Psoas muscle (tissue), 8 donors: ENCODE results near the gene TUBA1A. TPM values are rescaled to one million over a fixed set of nuclear protein-coding genes. Genes with fewer than 3 reads are reported as not detected.
A peak's percentile ranks its signal among the peaks of the same experiment; 100 is the strongest.
"Not testable (repeated sequence)": the region's sequence is repeated elsewhere in the genome, so short reads cannot be mapped to it uniquely, and the experiment has no call there.

ENCODE experiments used
- ATAC-seq, 4 donors: fragments of 200-7000 bp; cut with Tn5 transposase; one replicate each; pipeline ENCODE4 v1.9.1; 2020; ENCODE audit warnings: moderate library complexity in 3 of 4, mild to moderate bottlenecking in 2 of 4
- DNase-seq, 2 donors: peaks; one replicate each; pipeline ENCODE4 v3.0.0-alpha.2; 2020
- H3K27ac ChIP-seq: fragments of 200-600 bp; one replicate; pipeline ENCODE4 v1.8.0; 2022
- H3K27me3 ChIP-seq, 3 donors: fragments of 200-600 bp in 1 of 3; one replicate each; pipeline versions ENCODE4 v1.6.1 to v1.8.0; 2013 to 2022; ENCODE audit warnings: low read length in 2 of 3, mild to moderate bottlenecking in 2 of 3, moderate library complexity in 1 of 3; ENCODE audit not compliant: insufficient read depth in 3 of 3
- H3K36me3 ChIP-seq, 2 donors: fragments of 200-600 bp in 1 of 2; one replicate each; pipeline versions ENCODE4 v1.6.1 to v1.8.0; 2013 to 2022; ENCODE audit warnings: low read depth in 1 of 2, mild to moderate bottlenecking in 1 of 2, moderate library complexity in 1 of 2; ENCODE audit not compliant: insufficient read depth in 1 of 2
- H3K4me1 ChIP-seq: fragments of 200-600 bp; one replicate; pipeline ENCODE4 v1.8.0; 2022
- H3K4me3 ChIP-seq: fragments of 200-600 bp; one replicate; pipeline ENCODE4 v1.8.0; 2022; ENCODE audit warnings: mild to moderate bottlenecking
- H3K9me3 ChIP-seq: fragments of 200-600 bp; one replicate; pipeline ENCODE4 v1.8.0; 2022
- WGBS, 3 donors: extraction: QIAGEN DNeasy Blood & Tissue Kit; methylation state at CpG; one replicate each; pipeline versions ENCODE4 v1.1.6 to v1.1.7; 2013; 5-methylcytosine and 5-hydroxymethylcytosine counted together
- intact Hi-C, 2 donors: fragments of 100-400 bp; cut with DNase I; formaldehyde crosslinking; loops; one replicate each; pipeline versions ENCODE4 v1.11.0 to v1.14.2; 2022
- polyA plus RNA-seq, 3 donors: library from polyadenylated mRNA; stranded (reverse); fragments of 200-250 nt; gene quantifications; one replicate each; pipeline ENCODE4 v1.2.3, GENCODE V29; 2013
- total RNA-seq, 4 donors: library from RNA; stranded (reverse); fragmentation: NEBNext Ultra II Directional in 2 of 4; extraction: Animal tissue kit (Norgen Biotek cat#: 25700) in 2 of 4; gene quantifications; one replicate each; pipeline versions ENCODE4 v1.2.1 to v1.2.4, GENCODE V29; 2021 to 2023
- TF ChIP-seq, protein P1 (sequence below): fragments of 200-600 bp; IDR thresholded peaks from one replicate; pipeline ENCODE4 v1.8.0; 2022; ENCODE audit warnings: antibody characterized with exemption
- donor health status: healthy with polysubstance abuse.
- donor health status: DM: no; HTN: no; CAD: no; lungs with moderate emphysema.
- donor health status: Bipolar disorder and iron deficiency.
- donor health status: healthy.
- donor health status: DM: yes; HTN: yes; CAD: no.
- donor health status: DM: no; HTN: no; CAD: no.
- donor health status: DM: no; HTN: no; CAD: no.
- donor health status: DM: yes; HTN: yes; CAD: no.

Gene TUBA1A
- total and polyA plus RNA-seq, 7 donors: 16.4 to 48.2 (median 29.0) TPM

DNA sequence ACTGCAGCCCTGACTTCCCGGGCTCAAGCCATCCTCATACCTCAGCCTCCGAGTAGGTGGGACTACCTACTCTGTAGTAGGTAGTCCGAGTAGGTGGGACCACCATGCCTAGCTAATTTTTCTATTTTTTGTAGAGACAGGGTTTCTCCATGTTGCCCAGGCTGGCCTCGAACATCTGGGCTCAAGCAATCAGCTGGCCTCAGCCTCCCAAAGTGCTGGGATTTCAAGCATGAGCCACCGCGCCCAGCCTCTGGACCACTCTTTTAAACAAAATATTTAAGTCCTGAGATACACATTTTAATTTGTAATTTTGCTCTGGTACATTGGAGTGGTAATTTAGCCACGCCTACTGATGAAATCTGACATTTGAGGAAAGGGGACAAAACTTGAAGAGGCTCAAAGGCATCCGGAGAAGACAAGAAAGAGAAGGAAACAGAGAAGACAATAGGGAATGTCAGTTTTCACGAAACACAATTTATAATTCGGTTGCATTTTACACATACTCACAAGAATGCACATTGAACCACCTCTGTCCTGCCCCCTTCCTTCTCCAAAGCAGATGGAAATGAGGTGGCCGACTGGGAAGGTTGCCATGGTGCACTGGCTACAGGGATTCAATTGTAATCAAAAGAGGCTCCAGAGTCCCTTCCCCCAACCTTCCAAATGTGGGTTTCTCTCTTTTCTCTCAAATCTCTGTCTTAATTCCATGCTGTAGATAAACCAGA is 9.7 kb upstream of the TUBA1A start:
- DNase-seq: peak in 1 of 2 donors; percentile 28
- ATAC-seq: no peak
- TF ChIP-seq, protein P1, sequence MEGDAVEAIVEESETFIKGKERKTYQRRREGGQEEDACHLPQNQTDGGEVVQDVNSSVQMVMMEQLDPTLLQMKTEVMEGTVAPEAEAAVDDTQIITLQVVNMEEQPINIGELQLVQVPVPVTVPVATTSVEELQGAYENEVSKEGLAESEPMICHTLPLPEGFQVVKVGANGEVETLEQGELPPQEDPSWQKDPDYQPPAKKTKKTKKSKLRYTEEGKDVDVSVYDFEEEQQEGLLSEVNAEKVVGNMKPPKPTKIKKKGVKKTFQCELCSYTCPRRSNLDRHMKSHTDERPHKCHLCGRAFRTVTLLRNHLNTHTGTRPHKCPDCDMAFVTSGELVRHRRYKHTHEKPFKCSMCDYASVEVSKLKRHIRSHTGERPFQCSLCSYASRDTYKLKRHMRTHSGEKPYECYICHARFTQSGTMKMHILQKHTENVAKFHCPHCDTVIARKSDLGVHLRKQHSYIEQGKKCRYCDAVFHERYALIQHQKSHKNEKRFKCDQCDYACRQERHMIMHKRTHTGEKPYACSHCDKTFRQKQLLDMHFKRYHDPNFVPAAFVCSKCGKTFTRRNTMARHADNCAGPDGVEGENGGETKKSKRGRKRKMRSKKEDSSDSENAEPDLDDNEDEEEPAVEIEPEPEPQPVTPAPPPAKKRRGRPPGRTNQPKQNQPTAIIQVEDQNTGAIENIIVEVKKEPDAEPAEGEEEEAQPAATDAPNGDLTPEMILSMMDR: no peak
- H3K27me3 ChIP-seq: no peaks in the 10 kb centered on the region
- H3K36me3 ChIP-seq: no peaks in the 10 kb centered on the region
- H3K4me3 ChIP-seq: no peak overlapping the region
- peaks cover 15% of the 10 kb centered on the region for H3K4me1 ChIP-seq
- peak overlapping the region; percentile 24 for H3K27ac ChIP-seq
- WGBS, 3 donors: 58 to 63% (median 62%) methylated on average over 11 of the region's 11 CpGs
- intact Hi-C loops: no loop called here
- H3K9me3 ChIP-seq: no peaks in the 10 kb centered on the region

DNA sequence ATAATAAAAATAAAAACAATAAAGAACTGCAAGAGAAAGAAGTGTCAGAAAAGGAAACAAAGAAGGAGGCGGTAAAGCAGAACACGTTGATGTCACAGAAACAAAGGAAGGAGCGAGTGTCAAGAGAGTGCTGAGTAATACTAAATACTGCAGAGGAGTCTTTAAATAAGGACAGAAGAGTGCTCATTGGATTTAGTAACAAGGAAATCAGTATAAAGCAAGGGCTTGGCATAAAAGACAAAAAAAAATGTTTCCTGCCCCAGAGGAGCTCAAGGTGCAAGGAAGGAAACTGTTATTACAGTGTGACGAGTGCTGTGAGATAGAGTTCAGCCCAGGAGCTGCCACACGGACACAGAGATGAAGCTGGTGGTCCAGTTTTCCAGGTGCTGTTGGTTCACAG is 8.4 kb upstream of the TUBA1A start:
- H3K4me3 ChIP-seq: no peak overlapping the region
- intact Hi-C loops: no loop called here
- TF ChIP-seq, protein P1: no peak
- no peak for DNase-seq
- H3K4me1 ChIP-seq: peaks cover 15% of the 10 kb centered on the region
- ATAC-seq: no peak
- no peaks in the 10 kb centered on the region for H3K27me3 ChIP-seq
- no peaks in the 10 kb centered on the region for H3K36me3 ChIP-seq
- H3K27ac ChIP-seq: no peak overlapping the region
- H3K9me3 ChIP-seq: no peaks in the 10 kb centered on the region
- 72 to 87% (median 79%) methylated on average over 5 of the region's 5 CpGs for WGBS, 3 donors

DNA sequence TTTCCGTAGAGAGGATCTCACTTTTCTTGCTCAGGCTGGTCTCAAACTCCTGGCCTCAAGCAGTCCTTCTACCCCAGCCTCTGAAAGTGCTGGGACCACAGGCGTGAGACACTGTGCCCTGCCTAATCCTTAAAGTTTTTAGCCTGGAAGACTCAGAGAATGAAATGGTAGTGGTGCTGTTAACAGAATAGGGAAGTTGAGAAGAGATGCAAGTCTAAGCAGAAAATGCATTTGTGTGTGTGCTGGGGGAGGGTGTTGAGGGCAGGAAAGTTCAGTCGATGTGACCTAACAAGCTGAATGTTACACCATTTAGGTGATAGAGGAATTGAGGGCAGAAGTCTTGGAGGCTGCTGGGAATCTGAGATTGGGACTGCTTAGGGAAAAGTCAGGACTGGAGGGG is 6.9 kb upstream of the TUBA1A start:
- no peak for ATAC-seq
- H3K4me3 ChIP-seq: no peak overlapping the region
- no peaks in the 10 kb centered on the region for H3K27me3 ChIP-seq
- H3K36me3 ChIP-seq: no peaks in the 10 kb centered on the region
- intact Hi-C loops: no loop called here
- peaks cover under 1% of the 10 kb centered on the region for H3K4me1 ChIP-seq
- no peak for DNase-seq
- no peak overlapping the region for H3K27ac ChIP-seq
- 78 to 84% (median 80%) methylated on average over 3 of the region's 3 CpGs for WGBS, 3 donors
- H3K9me3 ChIP-seq: no peaks in the 10 kb centered on the region
- TF ChIP-seq, protein P1: no peak

DNA sequence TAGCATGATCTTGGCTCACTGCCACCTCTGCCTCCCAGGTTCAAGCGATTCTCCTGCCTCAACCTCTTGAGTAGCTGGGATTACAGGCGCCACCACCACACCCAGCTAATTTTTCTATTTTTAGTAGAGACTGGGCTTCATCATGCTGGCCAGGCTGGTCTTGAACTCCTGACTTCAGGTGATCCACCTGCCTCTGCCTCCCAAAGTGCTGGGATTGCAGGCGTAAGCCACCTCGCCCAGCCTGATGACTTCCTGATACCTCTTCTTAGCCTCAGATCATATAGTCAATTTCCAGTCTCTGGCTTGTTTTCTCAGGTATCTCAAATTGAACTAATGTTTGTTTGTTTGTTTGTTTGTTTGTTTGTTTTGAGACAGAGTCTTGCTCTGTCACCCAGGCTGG is 4.9 kb upstream of the TUBA1A start:
- H3K4me3 ChIP-seq, H3K36me3 ChIP-seq, H3K9me3 ChIP-seq, H3K4me1 ChIP-seq, H3K27ac ChIP-seq, intact Hi-C loops, DNase-seq, ATAC-seq: not testable (repeated sequence)
- 93 to 96% (median 93%) methylated on average over 4 of the region's 4 CpGs for WGBS, 3 donors
- H3K27me3 ChIP-seq: peaks cover 0 to 12% (median 0%) of the 10 kb centered on the region in 3 donors

DNA sequence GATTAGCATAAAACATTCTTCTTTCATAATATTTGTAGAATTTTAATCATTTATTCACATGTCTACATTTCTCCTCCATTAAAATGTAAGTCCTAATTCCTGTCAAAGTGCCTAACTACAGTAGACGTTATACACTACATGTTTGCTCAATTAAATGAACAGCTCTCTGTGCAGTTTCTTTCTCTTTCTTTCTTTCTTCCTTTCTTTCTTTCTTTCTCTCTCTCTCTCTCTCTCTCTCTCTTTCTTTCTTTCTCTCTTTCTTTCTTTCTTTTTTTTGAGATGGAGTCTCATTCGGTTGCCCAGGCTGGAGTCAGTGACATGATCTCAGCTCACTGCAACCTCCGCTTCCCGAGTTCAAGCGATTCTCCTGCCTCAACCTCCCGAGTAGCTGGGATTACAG is 2.6 kb upstream of the TUBA1A start:
- H3K27me3 ChIP-seq: peaks cover 0 to 23% (median 3%) of the 10 kb centered on the region in 3 donors
- DNase-seq, intact Hi-C loops, H3K27ac ChIP-seq, H3K36me3 ChIP-seq, H3K4me3 ChIP-seq, H3K4me1 ChIP-seq, ATAC-seq, H3K9me3 ChIP-seq: not testable (repeated sequence)
- 89 to 97% (median 92%) methylated on average over 6 of the region's 6 CpGs for WGBS, 3 donors
